H9 (cell line): ENCODE results near the gene GPAT2. TPM values are rescaled to one million over a fixed set of nuclear protein-coding genes. Genes with fewer than 3 reads are reported as not detected.
"Not testable (repeated sequence)": the region's sequence is repeated elsewhere in the genome, so short reads cannot be mapped to it uniquely, and the experiment has no call there.

Source experiments
- DNase-seq: peaks from one replicate; pipeline ENCODE4 v3.0.0-alpha.2; 2017
- H2AFZ ChIP-seq: one replicate; pipeline ENCODE4 v1.6.1; 2013; ENCODE audit warnings: mild to moderate bottlenecking, low read length, control low read depth, moderate library complexity
- H2AK5ac ChIP-seq: 2 replicates; pipeline ENCODE4 v1.6.1; 2013; ENCODE audit warnings: low read length, control low read depth, mixed read lengths; ENCODE audit not compliant: insufficient read length
- H2BK120ac ChIP-seq: one replicate; pipeline ENCODE4 v1.6.1; 2013; ENCODE audit warnings: low read depth, mild to moderate bottlenecking, low read length, control low read depth, inconsistent platforms; ENCODE audit not compliant: poor library complexity, severe bottlenecking
- H2BK12ac ChIP-seq: 2 replicates; pipeline ENCODE4 v1.6.1; 2013; ENCODE audit warnings: low read length, control low read depth, mixed read lengths, low read depth; ENCODE audit not compliant: insufficient read length
- H2BK15ac ChIP-seq: 2 replicates; pipeline ENCODE4 v1.6.1; 2013; ENCODE audit warnings: low read depth, low read length, control low read depth
- H2BK20ac ChIP-seq: one replicate; pipeline ENCODE4 v1.6.1; 2013; ENCODE audit warnings: low read depth, mild to moderate bottlenecking, low read length, control low read depth, inconsistent platforms; ENCODE audit not compliant: poor library complexity, severe bottlenecking
- H2BK5ac ChIP-seq: 2 replicates; pipeline ENCODE4 v1.6.1; 2013; ENCODE audit warnings: low read length, control low read depth, mixed read lengths; ENCODE audit not compliant: insufficient read length
- H3K14ac ChIP-seq: 2 replicates; pipeline ENCODE4 v1.6.1; 2013; ENCODE audit warnings: low read length, control low read depth; ENCODE audit not compliant: insufficient read depth
- H3K18ac ChIP-seq: 2 replicates; pipeline ENCODE4 v1.6.1; 2013; ENCODE audit warnings: low read depth, mild to moderate bottlenecking, mixed read lengths, low read length, control low read depth; ENCODE audit not compliant: insufficient read length
- H3K23ac ChIP-seq: 2 replicates; pipeline ENCODE4 v1.6.1; 2013; ENCODE audit warnings: low read length, control low read depth, mixed read lengths, low read depth; ENCODE audit not compliant: insufficient read length
- H3K23me2 ChIP-seq: 2 replicates; pipeline ENCODE4 v1.6.1; 2013; ENCODE audit warnings: low read depth, mild to moderate bottlenecking, mixed read lengths, low read length, control low read depth; ENCODE audit not compliant: insufficient read length, poor library complexity, severe bottlenecking
- H3K27ac ChIP-seq: 2 replicates; pipeline ENCODE4 v1.5.1; 2013; ENCODE audit warnings: low read length, control low read depth, mixed read lengths, low read depth; ENCODE audit not compliant: insufficient read length
- H3K27me3 ChIP-seq: 2 replicates; pipeline ENCODE4 v1.6.1; 2013; ENCODE audit warnings: low read length, control low read depth, inconsistent platforms; ENCODE audit not compliant: insufficient read depth
- H3K4ac ChIP-seq: 2 replicates; pipeline ENCODE4 v1.6.1; 2013; ENCODE audit warnings: low read depth, mild to moderate bottlenecking, control low read depth, inconsistent platforms, low read length, moderate library complexity
- H3K4me1 ChIP-seq: 2 replicates; pipeline ENCODE4 v1.6.1; 2013; ENCODE audit warnings: low read length, control low read depth, inconsistent platforms; ENCODE audit not compliant: insufficient read depth
- H3K4me2 ChIP-seq: 2 replicates; pipeline ENCODE4 v1.6.1; 2013; ENCODE audit warnings: low read length, control low read depth, mixed read lengths; ENCODE audit not compliant: insufficient read length, insufficient read depth
- H3K56ac ChIP-seq: 2 replicates; pipeline ENCODE4 v1.6.1; 2013; ENCODE audit warnings: low read depth, mild to moderate bottlenecking, mixed read lengths, low read length, control low read depth; ENCODE audit not compliant: insufficient read length
- H3K79me1 ChIP-seq: 2 replicates; pipeline ENCODE4 v1.6.1; 2013; ENCODE audit warnings: low read depth, mild to moderate bottlenecking, moderate library complexity, low read length, control low read depth, inconsistent platforms; ENCODE audit not compliant: insufficient read depth, poor library complexity, severe bottlenecking
- H3K79me2 ChIP-seq: 2 replicates; pipeline ENCODE4 v1.6.1; 2013; ENCODE audit warnings: low read length, control low read depth, inconsistent platforms; ENCODE audit not compliant: insufficient read depth
- H3K9ac ChIP-seq: 2 replicates; pipeline ENCODE4 v1.6.1; 2013; ENCODE audit warnings: low read length, control low read depth, mixed read lengths; ENCODE audit not compliant: insufficient read length; ENCODE audit errors: extremely low read depth
- H3K9me3 ChIP-seq: one replicate; pipeline ENCODE4 v1.6.1; 2013; ENCODE audit warnings: low read depth, low read length, inconsistent platforms; ENCODE audit not compliant: control insufficient read depth
- H3T11ph ChIP-seq: one replicate; pipeline ENCODE4 v1.6.1; 2013; ENCODE audit warnings: mild to moderate bottlenecking, low read length, control low read depth, inconsistent platforms
- H4K20me1 ChIP-seq: one replicate; pipeline ENCODE4 v1.6.1; 2013; ENCODE audit not compliant: control insufficient read depth, insufficient read length, insufficient read depth
- H4K5ac ChIP-seq: 2 replicates; pipeline ENCODE4 v1.6.1; 2013; ENCODE audit warnings: low read depth, mild to moderate bottlenecking, mixed read lengths, low read length, control low read depth; ENCODE audit not compliant: insufficient read length
- H4K8ac ChIP-seq: replicated peaks from 2 replicates; pipeline ENCODE4 v1.6.1; 2013; ENCODE audit warnings: low read length, control low read depth, mixed read lengths, low read depth; ENCODE audit not compliant: insufficient read length
- H4K91ac ChIP-seq: 2 replicates; pipeline ENCODE4 v1.6.1; 2013; ENCODE audit warnings: low read depth, mild to moderate bottlenecking, moderate library complexity, mixed read lengths, low read length, control low read depth; ENCODE audit not compliant: insufficient read length
- H3K27ac Mint-ChIP-seq, 3 experiments: 2 replicates in 2 of 3; 3 replicates in 1 of 3; pipeline ENCODE4 v1.8.0; 2020 to 2021; ENCODE audit warnings: mixed read lengths in 3 of 3, mild to moderate bottlenecking in 1 of 3, moderate library complexity in 1 of 3
- H3K27me3 Mint-ChIP-seq: 2 replicates; pipeline ENCODE4 v1.8.0; 2021; ENCODE audit warnings: low read depth, mild to moderate bottlenecking, moderate library complexity, mixed read lengths
- H3K36me3 Mint-ChIP-seq, 3 experiments: 2 replicates in 2 of 3; 3 replicates in 1 of 3; pipeline ENCODE4 v1.8.0; 2020 to 2021; ENCODE audit warnings: low read depth in 3 of 3, mixed read lengths in 3 of 3; ENCODE audit not compliant: insufficient read depth in 1 of 3
- H3K4me1 Mint-ChIP-seq, 2 experiments: 2 replicates each; pipeline ENCODE4 v1.8.0; 2020; ENCODE audit warnings: mixed read lengths in 2 of 2
- H3K4me3 Mint-ChIP-seq, 2 experiments: 2 replicates in 1 of 2; 3 replicates in 1 of 2; pipeline ENCODE4 v1.8.0; 2020 to 2021; ENCODE audit warnings: mild to moderate bottlenecking in 2 of 2, mixed read lengths in 2 of 2, moderate library complexity in 1 of 2
- H3K9me3 Mint-ChIP-seq, 2 experiments: 2 replicates in 1 of 2; 3 replicates in 1 of 2; pipeline ENCODE4 v1.8.0; 2020; ENCODE audit warnings: mild to moderate bottlenecking in 2 of 2, mixed read lengths in 2 of 2, moderate library complexity in 1 of 2
- CTCF ChIP-seq: fragments of 200-600 bp; sonication (generic); conservative IDR thresholded peaks from 3 replicates; pipeline ENCODE4 v1.8.0; 2021; ENCODE audit warnings: antibody characterized with exemption, mild to moderate bottlenecking
- WGBS: extraction: QIAGEN DNeasy Blood & Tissue Kit; methylation state at CpG from one replicate; pipeline ENCODE4 v1.1.7; 2013; ENCODE audit warnings: missing lambda C conversion rate, low lambda C conversion rate, mixed read lengths; ENCODE audit not compliant: insufficient read length; ENCODE audit errors: extremely low coverage; 5-methylcytosine and 5-hydroxymethylcytosine counted together
- total RNA-seq: library from RNA; stranded (reverse); gene quantifications from 2 replicates; pipeline ENCODE4 v1.2.1, GENCODE V29; 2021

The GPAT2 gene
- total RNA-seq, 1 experiment from 2014 or later: 0.17 TPM

- Histone ChIP-seq H4K91ac (no peak overlapping the region), H2BK5ac (no peak overlapping the region), H4K20me1 (no peaks in the 10 kb centered on the region), H3K79me2 (no peaks in the 10 kb centered on the region), H3K4ac (no peak overlapping the region), H3K9ac (no peak overlapping the region), H3K14ac (no peak overlapping the region), H3K23me2 (no peaks in the 10 kb centered on the region), H3K27me3 (no peaks in the 10 kb centered on the region), H2BK12ac (no peak overlapping the region), H2AFZ (no peak overlapping the region), H2BK20ac (no peak overlapping the region), H3K18ac (no peak overlapping the region), H3T11ph (no peak overlapping the region), H3K79me1 (no peaks in the 10 kb centered on the region), H3K4me1 (no peaks in the 10 kb centered on the region), H2AK5ac (no peak overlapping the region), H2BK120ac (no peak overlapping the region), H4K8ac (no peak overlapping the region), H3K56ac (no peak overlapping the region), H2BK15ac (no peak overlapping the region; the same call in 1 of the 2 replicates), H4K5ac (no peak overlapping the region), H3K9me3 (no peaks in the 10 kb centered on the region), H3K4me2 (no peak overlapping the region), H3K23ac (no peak overlapping the region), H3K27ac (no peak overlapping the region)
- Mint-ChIP-seq H3K9me3 (no peaks in the 10 kb centered on the region), H3K4me1 (peaks cover 3 to 12% of the 10 kb centered on the region in 2 experiments), H3K27me3 (no peaks in the 10 kb centered on the region; the same call in 1 of the 2 replicates), H3K27ac (no peak overlapping the region), H3K4me3 (no peak overlapping the region), H3K36me3 (no peaks in the 10 kb centered on the region)
- no peak for DNase-seq
- no peak for TF ChIP-seq CTCF
- WGBS: no CpG with 5 or more reads among the region's 4 CpGs
These were observed 30.7 kb upstream of the GPAT2 start for GRCh38 chr2:96065381-96065930.

- not testable (repeated sequence) for H2BK15ac ChIP-seq, H3K9me3 Mint-ChIP-seq, H3K27ac Mint-ChIP-seq, H4K20me1 ChIP-seq, H3K36me3 Mint-ChIP-seq, H3K27ac ChIP-seq, H3K23ac ChIP-seq, H4K91ac ChIP-seq, H2BK12ac ChIP-seq, H3K9ac ChIP-seq, H2AK5ac ChIP-seq, H3K79me1 ChIP-seq, H2BK20ac ChIP-seq, H3K56ac ChIP-seq, H2BK5ac ChIP-seq, H3K14ac ChIP-seq, H4K5ac ChIP-seq, H3K27me3 ChIP-seq, H3K4ac ChIP-seq, H3K9me3 ChIP-seq, H3K27me3 Mint-ChIP-seq, H4K8ac ChIP-seq, H3K4me2 ChIP-seq, H3K4me3 Mint-ChIP-seq, H3K18ac ChIP-seq, H3K4me1 ChIP-seq, H2BK120ac ChIP-seq, H3K79me2 ChIP-seq, H3K23me2 ChIP-seq, H2AFZ ChIP-seq, H3T11ph ChIP-seq, DNase-seq
- peaks cover 3 to 12% of the 10 kb centered on the region in 2 experiments for H3K4me1 Mint-ChIP-seq
These were observed 30.0 kb upstream of the GPAT2 start for GRCh38 chr2:96064760-96065159.
